ENCODE results near the gene LRRTM4.
"Not testable (repeated sequence)": the region's sequence is repeated elsewhere in the genome, so short reads cannot be mapped to it uniquely, and the experiment has no call there.

Gene LRRTM4

GRCh38 chr2:77144772-77145171 is 377.4 kb downstream of the LRRTM4 start:
- H3K4me3 ChIP-seq (replicated peaks; ENCODE audit: low read depth, low read length) = no peak overlapping the region
- no peak for DNase-seq (ENCODE audit: low read depth)
- no peak for TF ChIP-seq CTCF (IDR thresholded peaks at IDR 0.05; ENCODE audit: low read length, missing control alignments)

- H3K4me3 ChIP-seq (replicated peaks; ENCODE audit: low read depth, low read length) = no peak overlapping the region
- DNase-seq (ENCODE audit: low read depth) = no peak
- TF ChIP-seq CTCF (IDR thresholded peaks at IDR 0.05; ENCODE audit: low read length, missing control alignments) = no peak
Observed at GRCh38 chr2:77142141-77142540, 380.0 kb downstream of the LRRTM4 start.

DNA sequence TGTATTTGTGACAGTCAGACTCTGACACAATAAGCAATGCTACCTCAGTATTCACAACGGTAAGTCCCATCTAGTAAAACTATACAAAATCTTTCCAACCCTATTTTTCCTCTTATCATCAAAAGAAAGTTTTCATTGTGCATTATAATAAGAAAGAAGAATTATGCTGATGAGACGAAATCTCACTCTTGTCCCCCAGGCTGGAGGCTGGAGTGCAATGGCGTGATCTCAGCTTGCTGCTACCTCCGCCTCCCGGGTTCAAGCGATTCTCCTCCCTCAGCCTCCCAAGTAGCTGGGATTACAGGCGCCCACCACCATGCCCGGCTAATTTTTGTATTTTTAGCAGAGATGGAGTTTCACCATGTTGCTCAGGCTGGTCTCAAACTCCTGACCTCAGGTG is 393.7 kb downstream of the LRRTM4 start:
- DNase-seq (ENCODE audit: low read depth); H3K4me3 ChIP-seq (replicated peaks; ENCODE audit: low read depth, low read length): not testable (repeated sequence)

- no peak for DNase-seq (ENCODE audit: low read depth)
- no peak overlapping the region for H3K4me3 ChIP-seq (replicated peaks; ENCODE audit: low read depth, low read length)
- no peak for TF ChIP-seq CTCF (IDR thresholded peaks at IDR 0.05; ENCODE audit: low read length, missing control alignments)
Observed at GRCh38 chr2:77127345-77127744, 394.8 kb downstream of the LRRTM4 start.

DNA sequence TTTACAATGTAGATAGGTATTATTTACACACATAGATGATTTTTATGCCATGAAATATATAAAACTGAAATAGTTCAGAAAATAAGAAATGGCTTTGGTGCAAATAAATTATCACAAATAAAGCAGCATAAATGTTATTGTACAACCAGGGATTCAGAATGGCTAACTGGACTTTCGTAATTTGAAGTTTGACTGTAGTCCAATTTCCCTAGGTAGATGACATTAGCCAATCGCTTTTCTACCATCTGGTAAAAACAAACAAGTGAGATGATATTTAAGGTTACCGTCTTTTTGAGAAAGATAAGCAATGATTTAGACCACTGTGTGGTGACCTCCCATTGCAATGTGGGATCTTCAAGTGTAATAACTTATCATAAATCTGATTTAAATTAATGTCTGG is 400.7 kb downstream of the LRRTM4 start:
- no peak overlapping the region for H3K4me3 ChIP-seq (replicated peaks; ENCODE audit: low read depth, low read length)
- TF ChIP-seq CTCF (IDR thresholded peaks at IDR 0.05; ENCODE audit: low read length, missing control alignments) = no peak
- DNase-seq (ENCODE audit: low read depth) = no peak

GRCh38 chr2:77119333-77119732 is 402.8 kb downstream of the LRRTM4 start:
- TF ChIP-seq CTCF (IDR thresholded peaks at IDR 0.05; ENCODE audit: low read length, missing control alignments) = no peak

GRCh38 chr2:77108915-77109314 is 413.3 kb downstream of the LRRTM4 start:
- H3K4me3 ChIP-seq (replicated peaks; ENCODE audit: low read depth, low read length) = no peak overlapping the region
- TF ChIP-seq CTCF (IDR thresholded peaks at IDR 0.05; ENCODE audit: low read length, missing control alignments) = no peak
- no peak for DNase-seq (ENCODE audit: low read depth)

More at GRCh38 chr2:77119333-77119732, 402.8 kb downstream of the LRRTM4 start:
- H3K4me3 ChIP-seq (replicated peaks; ENCODE audit: low read depth, low read length) = no peak overlapping the region
- no peak for DNase-seq (ENCODE audit: low read depth)

GRCh38 chr2:77105008-77105407 is 417.2 kb downstream of the LRRTM4 start:
- no peak for TF ChIP-seq CTCF (IDR thresholded peaks at IDR 0.05; ENCODE audit: low read length, missing control alignments)
- DNase-seq (ENCODE audit: low read depth) = no peak
- no peak overlapping the region for H3K4me3 ChIP-seq (replicated peaks; ENCODE audit: low read depth, low read length)
